ENCODE data around the gene TH. TPM values are rescaled to one million over a fixed set of nuclear protein-coding genes. Genes with fewer than 3 reads are reported as not detected.

TH gene
- total RNA-seq, 1 donor from 2014 or later = 2.0 TPM

GRCh38 chr11:2165571-2165970 lies 6.0 kb downstream of the TH start:
- TF ChIP-seq CTCF (IDR thresholded peaks at IDR 0.05) (no peak), EZH2phosphoT487 (IDR thresholded peaks at IDR 0.05) (no peak), EZH2 (IDR thresholded peaks at IDR 0.05) (no peak)
- H3K36me3 Mint-ChIP-seq = no peaks in the 10 kb centered on the region

GRCh38 chr11:2164861-2165555 lies 6.6 kb downstream of the TH start:
- DNase-seq (ENCODE audit: low spot score) = no peak
- Mint-ChIP-seq H3K4me1 (peaks cover 4% of the 10 kb centered on the region), H3K36me3 (no peaks in the 10 kb centered on the region), H3K9me3 (no peaks in the 10 kb centered on the region), H3K27ac (no peak overlapping the region), H3K27me3 (ENCODE audit: insufficient read depth, low read depth) (peaks cover 4% of the 10 kb centered on the region), H3K4me3 (no peak overlapping the region)
- Histone ChIP-seq H3K27ac (no peak overlapping the region), H3K4me1 (peaks cover 20% of the 10 kb centered on the region), H3K79me2 (ENCODE audit: low read depth) (no peaks in the 10 kb centered on the region), H3F3A (ENCODE audit: low read depth) (no peaks in the 10 kb centered on the region), H3K27me3 (peaks cover 15% of the 10 kb centered on the region), H3K9me3 (ENCODE audit: low read depth) (no peaks in the 10 kb centered on the region), H3K4me3 (no peak overlapping the region), H2AFZ (replicated peaks) (no peak overlapping the region), H3K9ac (no peak overlapping the region), H3K4me2 (no peak overlapping the region), H4K20me1 (ENCODE audit: low read depth) (no peaks in the 10 kb centered on the region), H3K36me3 (no peaks in the 10 kb centered on the region)
- TF ChIP-seq CTCF (IDR thresholded peaks at IDR 0.05) (no peak), EZH2 (IDR thresholded peaks at IDR 0.05) (no peak), EZH2phosphoT487 (IDR thresholded peaks at IDR 0.05) (no peak)

More at GRCh38 chr11:2165571-2165970, 6.0 kb downstream of the TH start:
- H2AFZ ChIP-seq (replicated peaks) = no peak overlapping the region
- H3K4me1 Mint-ChIP-seq = peaks cover 4% of the 10 kb centered on the region
- H3K27me3 Mint-ChIP-seq (ENCODE audit: insufficient read depth, low read depth) = peaks cover 2% of the 10 kb centered on the region
- H3K4me3 ChIP-seq = no peak overlapping the region
- H3K4me3 Mint-ChIP-seq = no peak overlapping the region
- H3K79me2 ChIP-seq (ENCODE audit: low read depth) = no peaks in the 10 kb centered on the region
- no peak overlapping the region for H3K4me2 ChIP-seq
- no peak overlapping the region for H3K27ac ChIP-seq
- no peak overlapping the region for H3K27ac Mint-ChIP-seq
- H3K9me3 Mint-ChIP-seq = no peaks in the 10 kb centered on the region
- H3K36me3 ChIP-seq = no peaks in the 10 kb centered on the region
- DNase-seq (ENCODE audit: low spot score) = no peak
- no peak overlapping the region for H3K9ac ChIP-seq
- H4K20me1 ChIP-seq (ENCODE audit: low read depth) = no peaks in the 10 kb centered on the region
- H3F3A ChIP-seq (ENCODE audit: low read depth) = no peaks in the 10 kb centered on the region
- H3K4me1 ChIP-seq = peaks cover 26% of the 10 kb centered on the region
- peaks cover 15% of the 10 kb centered on the region for H3K27me3 ChIP-seq
- no peaks in the 10 kb centered on the region for H3K9me3 ChIP-seq (ENCODE audit: low read depth)

- H3K4me1 Mint-ChIP-seq = peaks cover 3% of the 10 kb centered on the region
- H3F3A ChIP-seq (ENCODE audit: low read depth) = no peaks in the 10 kb centered on the region
- DNase-seq (ENCODE audit: low spot score) = no peak
These were observed 7.5 kb downstream of the TH start for GRCh38 chr11:2164081-2164480.

More at GRCh38 chr11:2164081-2164480, 7.5 kb downstream of the TH start:
- Histone ChIP-seq H3K27ac (no peak overlapping the region), H3K4me2 (no peak overlapping the region), H3K4me3 (no peak overlapping the region), H3K4me1 (peaks cover 11% of the 10 kb centered on the region), H4K20me1 (ENCODE audit: low read depth) (no peaks in the 10 kb centered on the region), H3K27me3 (peaks cover 15% of the 10 kb centered on the region), H3K9me3 (ENCODE audit: low read depth) (no peaks in the 10 kb centered on the region), H2AFZ (replicated peaks) (no peak overlapping the region), H3K79me2 (ENCODE audit: low read depth) (no peaks in the 10 kb centered on the region), H3K36me3 (no peaks in the 10 kb centered on the region), H3K9ac (no peak overlapping the region)
- H3K36me3 Mint-ChIP-seq = no peaks in the 10 kb centered on the region
- H3K4me3 Mint-ChIP-seq = peak overlapping the region; percentile 35
- TF ChIP-seq CTCF (IDR thresholded peaks at IDR 0.05) (no peak), EZH2phosphoT487 (IDR thresholded peaks at IDR 0.05) (no peak), EZH2 (IDR thresholded peaks at IDR 0.05) (no peak)
- H3K27ac Mint-ChIP-seq = no peak overlapping the region
- peaks cover 4% of the 10 kb centered on the region for H3K27me3 Mint-ChIP-seq (ENCODE audit: insufficient read depth, low read depth)
- no peaks in the 10 kb centered on the region for H3K9me3 Mint-ChIP-seq

Measured in neural progenitor cell (in vitro differentiated cells).